K562 (cell line): Measurements from ENCODE around the gene TNPO2. TPM values are rescaled to one million over a fixed set of nuclear protein-coding genes. Genes with fewer than 3 reads are reported as not detected.

ENCODE experiments used
- ARHGAP35 ChIP-seq: fragments of 450-650 bp; IDR thresholded peaks from 2 replicates; pipeline ENCODE4 v1.6.1; 2018; ENCODE audit not compliant: partially characterized antibody
- EGR1 ChIP-seq: fragments of 450-650 bp; conservative IDR thresholded peaks from 2 replicates; pipeline ENCODE4 v1.6.1; 2017; ENCODE audit warnings: mild to moderate bottlenecking
- ELF1 ChIP-seq: fragments of 200-800 bp; sonication (Bioruptor generic); IDR thresholded peaks from 2 replicates; pipeline ENCODE4 v1.6.1; 2016; ENCODE audit warnings: missing genetic modification characterization, missing compliant biosample characterization
- FOXP1 ChIP-seq: sonication (generic); formaldehyde crosslinking; IDR thresholded peaks from 2 replicates; pipeline ENCODE4 v1.8.0; 2022; ENCODE audit warnings: mild to moderate bottlenecking, missing genetic modification reagents
- HDGF ChIP-seq: fragments of 450-650 bp; IDR thresholded peaks from 2 replicates; pipeline ENCODE4 v1.6.1; 2016
- HMG20A ChIP-seq: fragments of 450-650 bp; formaldehyde crosslinking; conservative IDR thresholded peaks from 2 replicates; pipeline ENCODE4 v1.4.0; 2020; ENCODE audit warnings: mild to moderate bottlenecking, mixed read lengths
- HOXB6 ChIP-seq: fragments of 250-450 bp; sonication (Bioruptor Pico); IDR thresholded peaks from 2 replicates; pipeline ENCODE4 v1.5.1; 2022; ENCODE audit warnings: mild to moderate bottlenecking, borderline replicate concordance
- KLF16 ChIP-seq: IDR thresholded peaks from 2 replicates; pipeline ENCODE4 v1.6.1; 2016; ENCODE audit warnings: antibody characterized with exemption
- L3MBTL2 ChIP-seq: fragments of 450-650 bp; IDR thresholded peaks from 2 replicates; pipeline ENCODE4 v1.6.1; 2016; ENCODE audit warnings: mild to moderate bottlenecking, moderate library complexity
- NR2C2 ChIP-seq, 2 experiments: fragments of 200-800 bp in 1 of 2; sonication (Bioruptor generic) in 1 of 2; sonication (generic) in 1 of 2; formaldehyde crosslinking in 1 of 2; IDR thresholded peaks; 2 replicates each; pipeline versions ENCODE4 v1.6.1 to v1.8.0; 2016 to 2022; ENCODE audit warnings: mild to moderate bottlenecking in 1 of 2, missing compliant biosample characterization in 1 of 2, missing genetic modification characterization in 1 of 2, missing genetic modification reagents in 1 of 2
- XRCC3 ChIP-seq: fragments of 450-650 bp; IDR thresholded peaks from 2 replicates; pipeline ENCODE4 v1.6.1; 2017; ENCODE audit warnings: mild to moderate bottlenecking, moderate library complexity
- ZBTB7A ChIP-seq: IDR thresholded peaks from 2 replicates; pipeline ENCODE4 v1.6.1; 2011; ENCODE audit warnings: low read depth, mild to moderate bottlenecking, low read length, moderate library complexity, borderline replicate concordance; ENCODE audit not compliant: control insufficient read depth
- ZNF507 ChIP-seq: conservative IDR thresholded peaks from 2 replicates; pipeline ENCODE4 v1.6.1; 2017; ENCODE audit warnings: missing genetic modification characterization, missing compliant biosample characterization
- ZNF586 ChIP-seq: fragments of 450-650 bp; formaldehyde crosslinking; conservative IDR thresholded peaks from 2 replicates; pipeline ENCODE4 v1.4.0; 2020; ENCODE audit warnings: mild to moderate bottlenecking, moderate library complexity
- polyA plus RNA-seq, 8 experiments: library from polyadenylated mRNA; depleted of rRNA in 4 of 8; stranded (reverse) in 5 of 8; unstranded in 3 of 8; fragments of >200 nt; fragmentation: Nextera tagmentation in 2 of 8; fragmentation: Illumina TruSeq in 1 of 8; extraction: Ambion mirVana in 2 of 8; extraction: Trizol in 1 of 8; gene quantifications; 2 replicates each; pipeline versions ENCODE4 v1.2.1 to v1.2.3, GENCODE V29; 2011 to 2014; ENCODE audit warnings: inconsistent platforms in 1 of 8, missing spikeins in 1 of 8
- total RNA-seq, 7 experiments: library from RNA; depleted of rRNA in 6 of 7; stranded (reverse); fragments of >200 nt in 6 of 7; fragmentation: Illumina TruSeq in 2 of 7; extraction: Trizol in 2 of 7; gene quantifications; 2 replicates each; pipeline versions ENCODE4 v1.2.1 to v1.2.3, GENCODE V29; 2011 to 2021; ENCODE audit warnings: low replicate concordance in 1 of 7
- TF ChIP-seq, protein P1 (sequence below), 2 experiments: IDR thresholded peaks; 2 replicates each; pipeline ENCODE4 v1.6.1; 2011; ENCODE audit warnings: borderline replicate concordance in 1 of 2, control low read depth in 1 of 2, low read depth in 1 of 2, low read length in 1 of 2, mild to moderate bottlenecking in 1 of 2, mixed read lengths in 1 of 2, moderate library complexity in 1 of 2; ENCODE audit not compliant: insufficient read depth in 1 of 2, insufficient read length in 1 of 2, poor library complexity in 1 of 2, severe bottlenecking in 1 of 2; ENCODE audit errors: extremely low read depth in 1 of 2
- TF ChIP-seq, protein P2 (sequence below): sonication (generic); formaldehyde crosslinking; IDR thresholded peaks from 2 replicates; pipeline ENCODE4 v1.5.0; 2020; ENCODE audit warnings: missing genetic modification reagents
- TF ChIP-seq, protein P3 (sequence below): fragments of 450-650 bp; IDR thresholded peaks from 2 replicates; pipeline ENCODE4 v1.6.1; 2017; ENCODE audit warnings: mild to moderate bottlenecking, moderate library complexity

TNPO2 gene
- total and polyA plus RNA-seq, 9 of the 15 experiments (the other 6 are each of a cell fraction or from before 2014, with no cell fraction given): 6.0 to 126 (median 53.8) TPM

DNA sequence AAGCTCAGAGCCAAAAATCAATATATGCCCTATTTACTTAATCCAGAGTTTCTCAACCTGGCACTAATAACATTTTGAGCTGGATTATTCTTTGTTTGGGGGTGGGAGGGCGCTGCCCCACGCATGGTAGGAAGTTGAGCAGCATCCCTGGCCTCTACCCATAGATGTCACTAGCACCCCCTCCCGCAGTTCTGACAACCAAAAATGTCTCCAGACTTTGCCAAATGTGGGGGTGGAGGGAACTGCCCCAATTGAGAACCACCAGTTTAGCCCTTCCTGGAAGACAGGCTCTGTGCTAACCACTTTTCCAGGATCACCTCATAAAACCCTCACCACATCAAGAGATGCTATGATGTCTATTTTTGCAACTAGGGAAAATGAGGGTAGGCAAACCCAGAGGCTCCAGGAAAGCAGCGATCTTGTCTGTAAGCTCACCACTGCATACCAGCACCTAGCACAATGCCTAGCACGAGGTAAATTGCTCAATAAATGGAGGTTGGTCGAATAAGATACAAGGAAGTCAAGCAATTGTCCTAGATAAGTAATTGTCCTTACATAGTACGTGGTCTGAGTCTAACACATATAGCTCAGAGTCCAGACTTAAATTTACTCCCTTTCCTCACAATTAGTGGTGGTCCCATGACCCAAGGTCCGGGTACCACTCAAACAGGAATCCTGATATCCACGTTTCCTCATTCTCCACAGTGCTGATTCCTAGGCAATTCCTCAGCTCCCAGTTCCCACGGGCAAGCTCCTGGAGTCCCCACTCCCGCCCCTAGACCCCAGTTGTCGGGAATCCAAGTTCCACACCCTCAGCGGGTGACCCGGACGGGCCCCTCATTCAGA is 9.9 kb upstream of the TNPO2 start (continued):
- TF ChIP-seq, protein P1, sequence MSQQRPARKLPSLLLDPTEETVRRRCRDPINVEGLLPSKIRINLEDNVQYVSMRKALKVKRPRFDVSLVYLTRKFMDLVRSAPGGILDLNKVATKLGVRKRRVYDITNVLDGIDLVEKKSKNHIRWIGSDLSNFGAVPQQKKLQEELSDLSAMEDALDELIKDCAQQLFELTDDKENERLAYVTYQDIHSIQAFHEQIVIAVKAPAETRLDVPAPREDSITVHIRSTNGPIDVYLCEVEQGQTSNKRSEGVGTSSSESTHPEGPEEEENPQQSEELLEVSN (IDR thresholded peaks at IDR 0.05; ENCODE audit: borderline replicate concordance in 1 of 2, extremely low read depth in 1 of 2, insufficient read depth in 1 of 2, insufficient read length in 1 of 2, low read depth in 1 of 2, low read length in 1 of 2, poor library complexity in 1 of 2, severe bottlenecking in 1 of 2): peak in 1 of 2 experiments; percentile 10
- TF ChIP-seq ZNF586 (CRISPR knock-in tag) (no peak), EGR1 (peak; percentile 91), ELF1 (no peak; the same call in 1 of the 2 replicates), HDGF (no peak), ZNF507 (tag) (no peak), ARHGAP35 (no peak), HOXB6 (CRISPR knock-in tag) (no peak), NR2C2 (CRISPR knock-in tag; IDR thresholded peaks at IDR 0.05) (no peak), NR2C2 (tag; IDR thresholded peaks at IDR 0.05) (no peak), XRCC3 (no peak), ZBTB7A (peak; percentile 21; the same call in 1 of the 2 replicates), KLF16 (peak; percentile 55; the same call in 1 of the 2 replicates), HMG20A (CRISPR knock-in tag) (no peak), FOXP1 (CRISPR knock-in tag) (no peak), L3MBTL2 (no peak)
- TF ChIP-seq, protein P2, sequence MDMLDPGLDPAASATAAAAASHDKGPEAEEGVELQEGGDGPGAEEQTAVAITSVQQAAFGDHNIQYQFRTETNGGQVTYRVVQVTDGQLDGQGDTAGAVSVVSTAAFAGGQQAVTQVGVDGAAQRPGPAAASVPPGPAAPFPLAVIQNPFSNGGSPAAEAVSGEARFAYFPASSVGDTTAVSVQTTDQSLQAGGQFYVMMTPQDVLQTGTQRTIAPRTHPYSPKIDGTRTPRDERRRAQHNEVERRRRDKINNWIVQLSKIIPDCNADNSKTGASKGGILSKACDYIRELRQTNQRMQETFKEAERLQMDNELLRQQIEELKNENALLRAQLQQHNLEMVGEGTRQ (CRISPR knock-in tag): peak; percentile 22; the same call in 1 of the 2 replicates
- TF ChIP-seq, protein P3, sequence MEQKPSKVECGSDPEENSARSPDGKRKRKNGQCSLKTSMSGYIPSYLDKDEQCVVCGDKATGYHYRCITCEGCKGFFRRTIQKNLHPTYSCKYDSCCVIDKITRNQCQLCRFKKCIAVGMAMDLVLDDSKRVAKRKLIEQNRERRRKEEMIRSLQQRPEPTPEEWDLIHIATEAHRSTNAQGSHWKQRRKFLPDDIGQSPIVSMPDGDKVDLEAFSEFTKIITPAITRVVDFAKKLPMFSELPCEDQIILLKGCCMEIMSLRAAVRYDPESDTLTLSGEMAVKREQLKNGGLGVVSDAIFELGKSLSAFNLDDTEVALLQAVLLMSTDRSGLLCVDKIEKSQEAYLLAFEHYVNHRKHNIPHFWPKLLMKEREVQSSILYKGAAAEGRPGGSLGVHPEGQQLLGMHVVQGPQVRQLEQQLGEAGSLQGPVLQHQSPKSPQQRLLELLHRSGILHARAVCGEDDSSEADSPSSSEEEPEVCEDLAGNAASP: no peak
